ENCODE results near the gene OR51L1.

OR51L1 gene

DNA sequence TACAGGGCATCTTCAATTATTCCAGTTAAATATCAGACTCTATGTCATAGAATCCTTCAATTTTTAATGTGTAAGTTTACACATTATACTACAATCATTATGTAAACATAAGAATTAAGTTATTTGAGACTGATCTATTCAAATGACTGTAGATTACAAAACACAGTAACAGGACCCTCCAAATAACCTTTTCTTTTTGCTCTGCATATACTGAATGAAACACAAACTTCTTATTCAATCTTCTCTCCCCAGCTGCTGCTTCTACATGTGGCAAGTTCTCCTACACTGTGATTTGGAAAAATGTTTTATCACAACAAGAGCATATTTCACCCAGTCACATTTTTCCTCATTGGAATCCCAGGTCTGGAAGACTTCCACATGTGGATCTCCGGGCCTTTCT, 51.6 kb downstream of the OR51L1 start, which contains the start of gene OR52J3:
TSS of gene OR52J3 (plus strand) at position 301 of the 400 bp plus-strand sequence. CDS start at position 301, 0 bp downstream.
- TF ChIP-seq, protein P1, sequence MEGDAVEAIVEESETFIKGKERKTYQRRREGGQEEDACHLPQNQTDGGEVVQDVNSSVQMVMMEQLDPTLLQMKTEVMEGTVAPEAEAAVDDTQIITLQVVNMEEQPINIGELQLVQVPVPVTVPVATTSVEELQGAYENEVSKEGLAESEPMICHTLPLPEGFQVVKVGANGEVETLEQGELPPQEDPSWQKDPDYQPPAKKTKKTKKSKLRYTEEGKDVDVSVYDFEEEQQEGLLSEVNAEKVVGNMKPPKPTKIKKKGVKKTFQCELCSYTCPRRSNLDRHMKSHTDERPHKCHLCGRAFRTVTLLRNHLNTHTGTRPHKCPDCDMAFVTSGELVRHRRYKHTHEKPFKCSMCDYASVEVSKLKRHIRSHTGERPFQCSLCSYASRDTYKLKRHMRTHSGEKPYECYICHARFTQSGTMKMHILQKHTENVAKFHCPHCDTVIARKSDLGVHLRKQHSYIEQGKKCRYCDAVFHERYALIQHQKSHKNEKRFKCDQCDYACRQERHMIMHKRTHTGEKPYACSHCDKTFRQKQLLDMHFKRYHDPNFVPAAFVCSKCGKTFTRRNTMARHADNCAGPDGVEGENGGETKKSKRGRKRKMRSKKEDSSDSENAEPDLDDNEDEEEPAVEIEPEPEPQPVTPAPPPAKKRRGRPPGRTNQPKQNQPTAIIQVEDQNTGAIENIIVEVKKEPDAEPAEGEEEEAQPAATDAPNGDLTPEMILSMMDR (IDR thresholded peaks at IDR 0.05): no peak
- Histone ChIP-seq H3K27ac (no peak within 1 kb of the TSS), H3K4me3 (no peak within 1 kb of the TSS)
- no peak for DNase-seq (ENCODE audit: low spot score)

DNA sequence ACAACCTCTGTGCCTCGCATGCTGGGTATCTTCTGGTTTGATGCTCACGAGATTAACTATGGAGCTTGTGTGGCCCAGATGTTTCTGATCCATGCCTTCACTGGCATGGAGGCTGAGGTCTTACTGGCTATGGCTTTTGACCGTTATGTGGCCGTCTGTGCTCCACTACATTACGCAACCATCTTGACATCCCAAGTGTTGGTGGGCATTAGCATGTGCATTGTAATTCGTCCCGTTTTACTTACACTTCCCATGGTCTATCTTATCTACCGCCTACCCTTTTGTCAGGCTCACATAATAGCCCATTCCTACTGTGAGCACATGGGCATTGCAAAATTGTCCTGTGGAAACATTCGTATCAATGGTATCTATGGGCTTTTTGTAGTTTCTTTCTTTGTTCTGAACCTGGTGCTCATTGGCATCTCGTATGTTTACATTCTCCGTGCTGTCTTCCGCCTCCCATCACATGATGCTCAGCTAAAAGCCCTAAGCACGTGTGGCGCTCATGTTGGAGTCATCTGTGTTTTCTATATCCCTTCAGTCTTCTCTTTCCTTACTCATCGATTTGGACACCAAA, 52.2 kb downstream of the OR51L1 start:
- no peak overlapping the region for H3K4me3 ChIP-seq
- TF ChIP-seq, protein P1 (IDR thresholded peaks at IDR 0.05): no peak
- no peak for DNase-seq (ENCODE audit: low spot score)
- H3K27ac ChIP-seq: no peak overlapping the region
